Amygdala (tissue), 56 donors: Measurements from ENCODE around the gene PNPLA1.

ENCODE experiments used
- DNase-seq, 56 donors: peaks; one replicate each; lab custom pipeline; 2025; lab: John Stamatoyannopoulos, UW

PNPLA1 gene, protein sequence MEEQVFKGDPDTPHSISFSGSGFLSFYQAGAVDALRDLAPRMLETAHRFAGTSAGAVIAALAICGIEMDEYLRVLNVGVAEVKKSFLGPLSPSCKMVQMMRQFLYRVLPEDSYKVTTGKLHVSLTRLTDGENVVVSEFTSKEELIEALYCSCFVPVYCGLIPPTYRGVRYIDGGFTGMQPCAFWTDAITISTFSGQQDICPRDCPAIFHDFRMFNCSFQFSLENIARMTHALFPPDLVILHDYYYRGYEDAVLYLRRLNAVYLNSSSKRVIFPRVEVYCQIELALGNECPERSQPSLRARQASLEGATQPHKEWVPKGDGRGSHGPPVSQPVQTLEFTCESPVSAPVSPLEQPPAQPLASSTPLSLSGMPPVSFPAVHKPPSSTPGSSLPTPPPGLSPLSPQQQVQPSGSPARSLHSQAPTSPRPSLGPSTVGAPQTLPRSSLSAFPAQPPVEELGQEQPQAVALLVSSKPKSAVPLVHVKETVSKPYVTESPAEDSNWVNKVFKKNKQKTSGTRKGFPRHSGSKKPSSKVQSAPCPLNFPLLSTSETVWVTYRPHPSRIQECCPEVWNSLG

DNA sequence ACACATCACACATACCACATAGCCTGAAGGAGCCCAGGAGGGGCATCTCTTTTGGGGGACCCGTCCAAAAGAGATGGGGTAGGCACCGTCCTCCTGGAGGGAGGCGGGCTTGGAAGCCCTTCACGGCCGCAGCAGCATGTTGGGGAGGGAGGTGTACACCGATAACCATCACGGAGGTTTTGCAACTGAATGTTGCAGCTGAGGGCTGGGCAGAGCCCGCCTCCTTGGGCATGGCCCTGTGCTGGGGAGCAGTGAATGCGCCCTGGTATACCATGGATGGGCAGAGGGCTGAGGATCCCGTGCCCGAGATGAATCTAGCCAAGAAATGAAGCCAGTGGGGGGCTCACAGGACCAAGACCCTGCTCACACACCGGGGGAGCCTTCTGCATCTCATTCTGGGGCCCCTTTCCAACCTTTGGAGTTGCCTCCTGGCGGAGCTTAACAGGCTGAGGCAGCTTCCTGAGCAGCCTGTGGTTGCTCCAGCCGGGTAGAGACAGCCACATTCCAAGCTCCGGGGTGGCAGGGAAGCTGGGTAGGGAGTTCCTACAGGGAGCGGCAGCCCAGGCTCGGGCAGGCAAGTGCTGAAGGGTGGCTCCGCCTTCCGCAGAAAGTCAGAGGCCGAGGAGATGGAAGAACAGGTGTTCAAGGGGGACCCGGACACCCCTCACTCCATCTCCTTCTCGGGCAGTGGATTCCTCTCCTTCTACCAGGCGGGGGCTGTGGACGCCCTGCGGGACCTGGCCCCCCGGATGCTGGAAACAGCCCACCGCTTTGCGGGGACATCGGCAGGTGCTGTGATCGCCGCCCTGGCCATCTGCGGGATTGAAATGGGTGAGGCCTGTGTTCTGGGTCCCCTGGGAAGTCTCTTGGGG is at the start of gene PNPLA1:
Gene PNPLA1 (plus strand): TSS at position 227 of the 872 bp plus-strand sequence. CDS start 400 bp downstream, at position 627.
- no peak for DNase-seq

DNA sequence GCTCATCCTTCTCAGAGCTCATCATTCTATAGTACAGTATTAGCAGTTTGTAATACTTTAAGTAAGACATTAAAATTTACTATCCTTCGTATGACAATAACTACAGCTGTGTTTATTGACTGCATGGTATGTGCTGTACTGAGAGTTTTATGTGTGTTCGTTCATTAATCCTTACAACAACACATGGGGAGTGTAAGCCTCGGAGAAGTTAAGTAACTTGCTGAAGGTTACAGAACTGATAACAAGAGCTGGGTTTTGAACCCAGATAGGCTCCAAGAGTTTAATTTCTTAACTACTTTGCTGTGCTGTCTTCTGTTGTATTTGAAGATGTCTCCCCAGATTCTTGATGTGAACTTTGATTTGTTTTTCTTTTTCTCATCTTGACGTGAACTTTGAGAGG is 49.6 kb upstream of the PNPLA1 start:
- DNase-seq = no peak

DNA sequence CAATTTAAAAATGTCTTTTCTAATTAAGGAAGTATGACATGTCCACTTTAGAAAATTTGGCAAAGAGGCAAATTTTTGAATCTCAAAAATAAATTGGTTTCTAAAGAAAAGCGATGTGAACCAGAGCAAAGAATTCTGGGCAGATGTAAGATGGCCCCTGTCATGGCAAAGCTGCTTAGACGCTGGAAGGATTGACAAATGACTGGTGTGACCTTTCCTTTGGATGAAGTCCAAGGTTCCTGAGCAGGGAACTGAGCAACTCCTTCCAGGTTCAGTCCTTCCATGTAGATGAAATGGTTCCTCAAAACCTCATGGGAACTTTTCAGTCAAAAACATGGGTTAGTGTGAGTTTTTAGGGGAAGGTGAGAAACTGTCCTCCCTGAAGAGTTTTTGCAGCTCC is 48.2 kb upstream of the PNPLA1 start:
- DNase-seq = no peak

DNA sequence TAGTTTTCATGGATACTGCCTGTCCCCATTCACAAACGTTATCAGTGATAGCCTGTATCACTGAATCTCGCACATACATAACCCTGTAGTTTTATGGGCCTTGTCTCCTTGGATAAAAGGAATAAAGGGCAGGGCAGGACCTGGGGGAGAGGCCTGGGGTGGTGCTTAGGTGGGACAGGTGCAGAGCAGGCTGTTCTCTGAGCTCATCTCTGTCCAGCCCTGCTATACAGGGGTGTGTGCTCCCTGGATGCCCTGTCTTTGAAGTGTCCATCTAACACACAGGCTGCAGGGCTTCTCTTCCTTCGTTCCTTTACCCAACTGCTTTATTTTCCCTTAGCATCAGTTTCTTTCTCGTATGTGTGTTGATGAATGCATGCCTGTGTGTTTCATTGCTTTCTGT is 46.9 kb upstream of the PNPLA1 start:
- no peak for DNase-seq

DNA sequence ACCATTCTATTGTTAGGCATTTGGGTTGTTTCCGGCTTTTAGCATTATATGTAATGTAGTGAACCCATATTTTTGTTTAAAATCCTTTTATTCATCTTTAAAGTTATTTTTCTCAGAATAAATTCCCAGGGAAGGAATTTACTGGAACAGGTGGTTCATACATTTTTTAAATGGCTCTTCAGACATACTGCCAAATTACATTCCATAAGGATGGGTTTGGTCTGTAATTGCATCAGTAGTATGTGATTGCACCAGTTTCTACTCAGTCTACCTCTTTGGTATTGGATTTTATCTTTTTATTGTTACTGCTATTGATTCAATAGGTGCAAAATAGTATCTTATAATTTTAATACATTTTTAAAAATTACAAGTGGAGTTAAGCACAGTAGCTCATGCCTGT is 46.2 kb upstream of the PNPLA1 start:
- DNase-seq = no peak

DNA sequence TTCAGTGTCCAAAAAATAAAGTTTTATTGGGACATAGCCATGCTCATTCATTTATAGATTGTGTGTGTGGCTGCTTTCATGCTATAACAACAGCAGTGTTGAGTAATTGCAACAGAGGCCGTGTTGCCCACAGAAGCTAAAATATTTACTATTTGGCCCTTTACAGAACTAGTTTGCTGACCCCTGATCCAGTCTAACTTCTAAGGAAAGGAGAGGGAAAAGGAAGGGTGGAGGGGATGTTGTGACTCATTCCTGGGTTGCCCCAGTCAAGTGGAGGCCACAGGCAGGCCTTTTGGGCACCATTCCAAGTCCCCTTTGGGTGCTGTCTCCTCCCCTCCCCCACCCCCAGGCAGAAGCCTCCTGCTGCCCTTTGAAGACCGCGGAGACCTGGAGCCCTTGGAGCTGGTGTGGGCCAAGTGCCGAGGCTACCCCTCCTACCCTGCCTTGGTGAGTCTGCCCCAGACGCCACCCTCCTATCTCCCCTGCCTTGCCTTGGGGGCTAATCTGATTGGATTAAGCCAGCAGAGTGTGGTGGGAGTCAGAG is 44.9 kb upstream of the PNPLA1 start:
- peak in 1 of 56 donors; percentile 26 for DNase-seq

DNA sequence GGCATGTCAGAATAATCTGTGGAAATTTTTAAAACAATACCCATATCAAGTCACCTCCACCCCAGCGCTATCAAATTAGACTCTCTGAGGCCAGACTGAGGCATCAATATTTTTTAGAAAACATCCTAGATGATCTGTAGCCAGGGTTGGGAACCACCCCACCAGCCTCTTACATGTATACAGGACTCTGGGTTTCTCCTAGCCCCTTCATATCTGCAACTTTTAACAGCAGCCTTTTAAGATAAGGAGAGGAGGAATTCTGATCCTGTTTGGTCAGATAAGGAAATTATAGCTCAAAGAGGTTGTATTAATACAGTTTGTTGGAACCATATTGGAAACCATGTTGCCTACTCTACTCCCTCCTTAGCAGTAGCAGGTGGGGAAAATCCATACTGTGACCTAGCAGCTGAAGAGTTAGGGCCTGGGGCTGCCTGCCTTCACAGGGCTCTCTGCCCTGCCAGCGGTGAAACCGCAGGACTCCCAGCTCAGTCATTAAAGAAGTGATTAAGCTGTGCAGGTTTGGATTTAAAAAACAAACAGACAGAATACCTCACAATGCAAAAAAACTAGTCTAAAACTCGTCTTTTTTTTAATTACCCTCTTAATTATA is 43.3 kb upstream of the PNPLA1 start:
- DNase-seq = no peak

DNA sequence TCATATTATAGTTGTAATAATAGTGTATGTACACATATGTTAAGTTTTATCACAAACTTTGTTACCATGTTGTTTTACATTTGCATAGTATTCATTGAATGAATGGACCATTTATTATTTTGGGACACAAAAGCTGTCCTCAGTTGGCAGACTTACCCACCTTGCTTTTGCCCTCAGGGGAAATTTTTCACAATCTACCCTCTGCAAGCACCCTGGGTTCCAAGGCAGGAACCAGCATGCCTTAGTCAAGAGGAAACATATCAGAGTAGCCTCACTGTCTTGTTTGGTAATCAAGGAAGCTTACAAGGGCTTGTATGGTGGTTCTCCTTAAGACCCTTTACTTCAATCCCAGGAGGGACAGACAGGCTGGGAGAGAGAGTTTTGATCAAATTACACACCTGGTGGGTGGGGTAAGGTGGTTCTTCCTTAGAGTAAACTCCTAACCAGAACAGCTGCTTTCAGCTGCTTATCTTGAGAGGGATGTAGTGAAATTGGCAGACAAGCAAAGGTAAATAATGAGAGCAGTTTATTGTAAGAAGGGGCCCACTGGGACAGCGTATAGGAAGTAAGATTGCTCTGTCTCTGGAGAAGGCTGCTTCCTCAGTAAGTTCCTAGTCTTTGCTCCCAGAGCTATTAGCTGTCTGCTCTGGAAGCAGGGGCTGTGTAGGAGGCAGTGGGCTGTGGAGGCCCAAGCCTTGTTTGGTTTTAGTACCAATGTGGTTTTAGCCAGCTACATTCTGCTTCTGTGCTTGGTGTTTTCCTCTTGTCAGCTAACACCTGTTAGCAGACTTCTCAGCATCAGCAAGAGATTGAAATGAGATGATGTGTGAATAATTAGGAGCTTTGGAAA is 42.3 kb upstream of the PNPLA1 start:
- DNase-seq = peak in 2 of 56 donors; percentile 3 to 5

DNA sequence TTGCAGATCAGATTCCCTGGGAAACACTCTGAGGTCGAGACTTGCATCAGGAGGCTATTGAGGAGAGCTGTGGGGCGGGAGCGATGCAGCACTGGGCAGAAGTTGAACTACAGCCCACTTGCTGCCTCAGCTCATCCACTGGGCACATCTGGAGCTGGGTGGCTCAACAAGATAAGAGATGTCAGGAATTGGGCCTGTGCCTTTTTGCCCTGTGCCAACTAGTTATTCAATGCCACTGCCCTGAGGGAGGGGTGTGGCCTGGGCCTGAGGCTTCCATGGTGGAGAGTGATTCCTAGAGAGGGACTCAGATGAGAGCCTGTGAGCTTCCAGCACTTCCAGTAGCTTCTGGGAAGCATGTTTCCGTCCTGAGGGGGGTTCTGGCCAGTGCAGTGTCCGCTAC is 40.6 kb upstream of the PNPLA1 start:
- DNase-seq = no peak

DNA sequence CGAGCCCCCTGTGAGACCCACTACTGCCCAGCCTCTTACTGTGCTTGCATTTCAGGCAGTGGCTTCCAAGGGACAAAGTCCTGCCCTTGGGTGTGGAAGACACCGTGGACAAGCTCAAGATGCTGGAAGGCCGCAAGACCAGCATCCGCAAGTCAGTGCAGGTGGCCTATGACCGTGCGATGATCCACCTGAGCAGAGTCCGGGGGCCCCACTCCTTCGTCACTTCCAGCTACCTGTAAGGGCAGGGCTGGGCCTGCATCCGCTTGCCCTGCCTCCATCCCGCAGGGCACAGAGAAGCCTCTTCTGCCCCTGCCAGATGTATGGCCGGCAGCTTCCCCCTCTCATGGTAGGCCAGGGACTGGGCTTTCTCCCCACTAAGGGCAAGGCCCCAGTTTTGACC is 39.5 kb upstream of the PNPLA1 start:
- no peak for DNase-seq

DNA sequence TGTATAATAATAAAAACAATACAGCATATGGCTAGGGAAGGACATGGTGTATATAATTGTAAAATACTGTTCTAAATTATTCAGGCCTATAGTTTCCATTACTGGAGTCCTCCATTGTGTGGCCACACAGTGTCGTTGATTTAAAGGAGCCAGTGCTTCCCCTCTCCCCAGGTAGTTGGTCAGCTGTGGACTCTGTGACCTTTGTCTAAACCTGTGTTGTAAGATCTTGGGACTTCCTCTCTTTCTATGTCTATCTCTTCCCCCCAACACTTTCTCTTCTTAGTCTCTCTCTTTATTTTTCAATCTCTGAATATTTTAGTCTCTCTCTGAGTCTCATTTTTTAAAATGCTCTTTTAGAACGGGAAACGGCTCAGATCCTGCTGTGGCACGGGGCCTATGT is 37.7 kb upstream of the PNPLA1 start:
- DNase-seq = no peak

DNA sequence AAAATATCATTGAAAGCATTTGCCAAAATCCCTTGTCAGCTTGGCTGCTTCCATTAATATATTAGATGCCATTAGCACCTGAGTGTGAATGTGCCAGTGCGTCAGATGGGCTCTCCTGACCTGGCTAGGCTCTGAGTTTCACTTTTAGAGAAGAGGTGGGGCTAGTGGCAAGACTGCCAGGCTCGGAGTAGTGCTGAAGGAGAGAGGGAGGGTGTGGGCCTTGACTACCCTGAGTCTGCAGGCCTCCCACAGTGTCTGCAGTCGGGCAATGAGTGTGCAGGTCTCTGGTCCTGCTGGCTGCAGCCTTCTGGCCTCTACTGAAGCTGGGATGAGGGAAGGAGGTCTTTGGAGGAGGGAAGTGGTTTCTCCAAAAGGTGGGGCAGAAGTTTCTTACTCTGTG is 34.6 kb upstream of the PNPLA1 start:
- no peak for DNase-seq

DNA sequence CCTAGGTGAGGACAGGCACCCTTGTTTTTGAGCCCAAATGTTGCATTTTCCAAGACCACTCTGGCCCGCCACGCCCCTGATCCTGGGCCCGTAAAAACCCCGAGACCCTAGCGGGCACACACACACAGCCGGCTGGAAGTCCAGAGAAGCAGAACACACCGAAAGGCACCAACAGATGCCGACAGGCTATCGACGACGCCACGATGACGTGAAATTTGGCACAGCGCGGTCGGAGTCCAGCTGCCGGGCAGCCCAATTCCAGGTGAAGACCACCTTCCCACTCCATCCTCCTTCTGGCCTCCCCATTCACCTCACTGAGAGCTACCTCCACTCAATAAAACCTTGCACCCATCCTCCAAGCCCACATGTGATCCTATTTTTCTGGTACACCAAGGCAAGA is 34.0 kb upstream of the PNPLA1 start:
- DNase-seq = no peak

DNA sequence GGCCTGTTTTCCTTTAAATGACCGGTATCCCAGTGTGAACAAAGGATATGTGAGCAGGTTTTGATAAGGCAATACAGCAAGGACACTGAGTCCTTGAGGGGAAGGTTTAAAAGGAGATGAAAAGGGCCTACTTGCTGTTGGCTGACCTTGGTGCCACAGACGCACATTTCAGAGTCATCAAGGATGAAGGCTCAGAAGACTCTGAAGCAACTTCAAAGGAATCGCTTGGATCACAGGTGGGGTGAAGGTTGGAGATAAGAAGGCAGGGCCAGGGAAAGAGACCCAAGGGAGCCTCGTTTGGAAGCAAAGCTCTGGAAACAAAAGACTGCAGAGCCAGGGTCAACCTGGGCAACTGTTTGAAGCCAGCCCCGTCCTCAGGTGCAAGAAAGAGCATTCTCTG is 30.1 kb upstream of the PNPLA1 start:
- no peak for DNase-seq

DNA sequence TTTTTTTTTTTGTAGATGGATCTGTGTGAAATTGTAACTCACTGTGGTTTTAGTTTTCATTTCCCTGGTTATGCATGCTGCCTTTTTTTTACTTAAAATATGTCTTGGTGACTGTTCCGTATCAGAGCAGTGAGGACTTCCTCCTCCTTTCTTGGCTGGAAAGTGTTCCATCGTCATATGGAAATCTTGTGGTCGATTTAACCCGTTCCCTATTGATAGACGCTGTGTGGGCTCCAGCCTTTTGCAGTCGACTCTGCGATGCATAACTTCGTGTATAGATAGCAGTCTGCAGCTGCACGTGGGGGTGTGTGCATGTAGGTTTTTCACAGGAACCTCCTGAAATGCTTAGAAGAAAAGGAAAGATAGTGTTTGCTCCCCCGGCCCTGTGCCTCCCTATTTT is 28.1 kb upstream of the PNPLA1 start:
- DNase-seq = peak in 13 of 56 donors; percentile 3 to 46 (median 22)

DNA sequence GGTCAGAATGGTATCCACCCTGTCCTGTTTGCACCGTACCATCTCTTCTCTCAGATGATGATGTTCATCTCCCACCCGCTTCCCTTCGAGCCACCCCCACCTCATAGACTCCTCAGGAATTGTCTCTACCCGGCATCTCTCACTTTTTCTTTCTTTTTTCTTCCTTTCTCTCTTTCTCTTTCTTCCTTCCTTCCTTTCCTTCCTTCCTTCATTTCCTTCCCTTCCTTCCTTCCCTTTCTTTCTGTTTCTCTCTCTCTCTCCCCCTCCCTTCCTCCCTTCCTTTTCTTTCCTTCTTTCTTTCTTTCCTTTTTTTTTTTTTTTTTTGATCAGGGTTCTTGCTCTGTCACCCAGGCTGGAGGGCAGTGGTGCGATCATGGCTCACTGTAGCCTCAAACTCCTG is 27.7 kb upstream of the PNPLA1 start:
- DNase-seq = no peak

DNA sequence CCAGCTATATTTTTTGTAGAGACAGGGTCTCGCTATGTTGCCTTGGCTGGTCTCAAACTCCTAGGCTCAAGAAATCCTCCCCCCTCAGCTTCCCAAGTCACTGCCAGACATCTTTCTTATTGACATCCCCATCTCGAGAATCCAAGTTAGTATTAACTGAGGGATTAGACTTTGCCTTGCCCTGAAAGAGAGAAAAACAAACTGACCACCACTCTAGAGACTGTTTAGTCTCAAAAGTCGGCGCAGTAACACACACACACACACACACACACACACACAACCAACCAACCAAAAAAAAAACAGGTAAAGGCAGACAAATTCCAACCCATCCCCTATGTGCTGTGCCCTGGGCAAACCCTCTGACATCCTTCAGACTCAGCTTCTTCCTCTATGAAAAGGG is 27.2 kb upstream of the PNPLA1 start:
- no peak for DNase-seq

DNA sequence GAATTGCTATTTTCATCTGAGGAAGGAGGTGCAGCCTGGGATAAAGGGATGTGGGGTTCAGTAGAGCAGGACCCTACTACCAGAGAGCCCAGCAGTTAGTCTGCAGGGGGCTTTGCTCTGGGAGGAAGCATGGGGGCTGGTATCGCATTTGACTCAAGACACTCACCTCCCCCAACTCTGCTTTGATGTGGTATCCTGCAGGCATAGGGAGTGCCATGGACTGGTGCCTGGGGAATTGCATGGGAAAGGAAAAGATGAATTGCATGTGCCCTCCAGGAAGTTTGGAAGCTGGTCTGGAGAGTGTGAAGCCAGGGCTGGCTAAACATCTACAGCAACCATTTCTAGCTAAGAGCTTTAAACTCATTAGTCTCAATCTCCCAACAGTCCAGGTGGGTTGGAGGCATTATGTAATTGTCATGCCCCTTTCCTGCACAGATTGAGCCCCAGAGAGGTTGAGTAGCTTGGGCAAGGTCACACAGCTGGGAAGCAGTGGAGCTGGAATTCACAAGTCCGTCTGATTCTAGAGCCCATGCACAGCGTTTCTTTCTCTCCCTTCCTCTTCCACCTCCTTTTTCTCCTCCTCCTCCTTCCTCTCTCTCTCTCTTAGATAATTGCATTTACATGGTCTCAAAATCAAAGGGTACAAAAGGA is 26.2 kb upstream of the PNPLA1 start:
- DNase-seq = no peak

DNA sequence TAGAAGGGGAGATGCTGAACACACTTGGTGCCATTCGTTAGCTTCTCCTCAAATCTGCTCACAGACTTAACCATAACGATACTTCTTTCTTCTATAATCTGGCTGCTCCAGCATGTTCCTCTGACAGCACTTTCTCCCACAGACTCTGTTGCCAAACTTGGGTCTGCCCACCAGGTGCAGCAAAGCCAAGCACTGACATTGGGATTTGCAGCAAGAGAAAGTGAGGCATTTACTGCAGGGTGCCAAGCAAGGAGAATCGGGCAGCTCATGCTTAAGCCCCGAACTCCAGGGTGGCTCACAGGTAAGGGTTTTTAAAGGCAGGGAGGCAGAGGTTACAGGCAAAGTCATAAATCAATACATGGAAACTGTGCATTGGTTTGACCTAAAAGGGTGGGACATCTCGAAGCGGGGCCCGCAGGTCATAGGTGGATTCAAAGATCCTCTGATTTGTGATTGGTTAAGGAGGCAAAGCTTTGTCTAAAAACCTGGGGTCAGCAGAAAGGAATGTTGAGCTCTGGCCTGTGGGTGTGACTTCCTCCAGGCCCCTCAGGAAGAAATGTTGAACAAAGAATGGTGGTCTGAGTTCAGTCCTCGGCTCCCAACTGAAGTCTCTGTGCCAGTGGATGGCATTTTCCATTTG is 25.1 kb upstream of the PNPLA1 start:
- DNase-seq = no peak
